Stimulated activated CD4-positive, alpha-beta T cell treated with anti-CD3 and anti-CD28 coated beads, TNF-alpha, amount 100 ng/mL, for 1 hour (primary cell): ENCODE results near the gene THRAP3.

Source experiments
- DNase-seq, 3 donors: peaks; one replicate each; pipeline ENCODE4 v3.0.0-alpha.2; 2020; ENCODE audit warnings: low read depth in 3 of 3, low spot score in 1 of 3

THRAP3 gene

GRCh38 chr1:36351227-36351977 lies 127.2 kb downstream of the THRAP3 start:
- no peak for DNase-seq

DNA sequence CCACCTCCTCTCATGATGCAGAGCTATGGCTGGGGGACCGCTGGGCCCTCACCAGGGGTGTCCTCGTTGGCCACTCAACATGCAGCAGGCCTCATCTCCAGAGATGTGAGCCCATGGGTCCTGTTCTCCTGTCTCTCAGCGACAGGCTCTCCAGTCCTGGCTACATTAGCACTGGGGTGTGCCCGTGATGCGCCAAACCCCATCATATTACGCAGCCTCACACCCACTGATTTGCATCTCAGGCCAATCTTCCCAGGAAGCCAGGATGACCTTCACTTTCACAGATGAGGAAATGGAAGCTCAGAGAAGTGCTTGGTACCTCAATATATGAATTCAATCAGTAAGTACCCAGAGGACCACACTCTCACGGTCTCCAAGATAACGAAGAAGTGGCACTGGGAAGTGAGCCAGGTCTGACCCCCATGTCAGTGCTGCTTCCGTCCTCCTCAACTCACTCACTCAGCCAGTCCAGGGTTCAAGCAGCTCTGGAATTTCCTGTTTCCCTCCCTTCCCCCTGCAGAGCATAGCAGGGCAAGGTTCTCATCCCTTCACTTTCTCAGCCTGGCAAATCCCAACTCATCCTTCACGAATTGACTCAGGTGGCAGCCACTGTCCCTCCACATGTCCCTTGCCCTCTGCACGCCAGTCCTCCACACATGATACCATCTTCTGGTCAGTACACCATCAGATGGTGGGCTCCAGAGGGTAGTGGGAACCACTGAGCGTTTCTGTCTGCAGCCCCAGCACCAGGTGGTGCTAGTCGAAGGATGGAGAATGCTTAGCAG lies 128.1 kb downstream of the THRAP3 start:
- DNase-seq = no peak

DNA sequence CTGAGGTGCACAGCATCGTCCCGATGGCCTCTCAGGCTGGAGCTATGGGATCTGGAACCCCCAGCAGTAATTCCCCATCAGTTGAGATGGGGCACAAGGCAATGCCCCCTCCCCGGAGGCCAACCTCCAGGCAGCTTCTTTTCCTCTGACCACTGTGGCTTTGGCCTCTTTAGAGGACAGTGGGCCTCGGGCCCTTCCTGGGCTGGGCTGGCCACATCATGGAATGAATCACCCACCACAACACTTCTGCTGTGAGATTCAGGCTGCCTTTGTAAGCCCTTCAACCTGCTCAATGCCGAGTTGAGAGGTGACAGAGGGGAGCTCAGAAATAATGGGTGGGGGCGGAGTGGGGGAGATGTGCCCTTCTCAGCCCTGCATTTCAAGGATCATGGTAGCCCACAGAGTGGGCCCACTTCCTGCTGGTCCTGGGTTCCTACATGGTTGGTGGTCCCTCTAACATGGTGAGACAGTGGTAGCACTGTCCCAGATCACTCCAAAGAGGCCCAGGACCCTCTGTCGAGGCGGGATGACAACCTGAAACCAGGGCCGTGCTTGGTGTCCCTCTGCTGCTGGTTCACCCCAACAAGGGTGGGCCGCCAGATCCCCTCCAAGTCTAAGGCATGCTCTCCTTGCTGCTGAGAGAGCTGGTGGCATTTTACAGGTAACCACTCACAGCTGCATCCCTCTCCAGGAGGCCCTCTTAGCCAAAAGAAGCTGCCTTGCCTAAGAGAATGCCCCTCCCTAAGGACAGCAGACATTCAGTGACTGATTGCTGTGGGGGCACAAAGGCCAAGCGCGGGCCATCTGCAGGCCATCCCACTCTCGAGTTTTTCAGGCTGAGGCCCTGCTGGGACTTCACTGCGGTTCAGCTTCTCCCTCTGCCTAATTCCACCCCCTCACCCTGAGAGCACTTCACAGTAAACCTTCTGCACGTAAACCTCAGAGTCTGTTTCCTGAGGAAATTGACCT lies 129.0 kb downstream of the THRAP3 start:
- DNase-seq = no peak

- no peak for DNase-seq
These were observed 130.2 kb downstream of the THRAP3 start for GRCh38 chr1:36354486-36354885.
